Activated T-cell treated with anti-CD3 and anti-CD28 coated beads for 1 hour (primary cell): Measurements from ENCODE around the gene DENND1C.

ENCODE experiments used
- DNase-seq: peaks from one replicate; pipeline ENCODE4 v3.0.0-alpha.2; 2020; ENCODE audit warnings: low read depth

Gene DENND1C

DNA sequence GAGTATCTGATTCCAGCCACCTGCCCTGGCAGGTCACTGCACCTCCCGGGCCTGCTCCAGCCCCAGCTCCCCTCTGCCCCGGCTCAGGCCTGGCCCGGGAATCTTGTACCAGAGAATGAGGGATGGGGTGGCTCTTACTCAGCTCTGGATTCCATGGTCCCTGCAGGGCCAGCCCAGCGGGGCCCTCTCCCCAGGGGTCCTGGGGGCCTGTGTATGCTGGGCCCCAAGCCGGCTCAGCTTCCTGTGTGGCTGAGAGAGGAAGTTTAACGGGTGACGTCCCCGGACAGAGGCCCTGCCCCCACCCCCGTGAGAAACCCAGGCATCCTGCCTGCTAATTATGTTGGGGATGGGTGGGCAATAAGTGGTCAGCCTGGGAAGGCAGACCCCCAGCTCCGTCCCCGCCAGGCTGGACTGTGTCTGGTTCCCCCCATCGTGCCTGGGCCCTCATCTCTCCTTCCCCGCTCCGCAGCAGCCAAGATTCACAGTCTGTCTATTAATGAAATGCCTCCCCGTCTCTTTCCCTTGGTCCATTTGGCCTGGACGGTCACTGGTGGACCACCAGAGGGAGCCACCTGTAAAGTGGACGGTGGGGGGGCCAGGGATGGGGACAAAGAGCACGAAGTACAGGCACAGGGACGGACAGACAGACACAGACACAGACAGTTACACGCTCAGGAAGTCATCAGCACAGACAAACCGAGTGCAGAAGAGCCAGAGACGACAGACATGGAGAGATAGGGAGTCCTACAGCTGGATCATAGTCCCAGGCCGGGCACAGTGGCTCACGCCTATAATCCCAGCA lies at the start of gene DENND1C:
TSS of gene DENND1C (minus strand) at position 247 of the 802 bp plus-strand sequence. CDS start at position 155, 92 bp downstream.
- DNase-seq: peak; percentile 63

- peak; percentile 74 for DNase-seq
Observed at GRCh38 chr19:6530386-6531162, 49.0 kb upstream of the DENND1C start, which contains the start of gene TNFSF9. Gene TNFSF9, plus strand, starts transcription at chr19:6531026. Its CDS starts 11 bp downstream, at chr19:6531037.

- no peak for DNase-seq
Observed at GRCh38 chr19:6529937-6530385, 48.4 kb upstream of the DENND1C start.

DNA sequence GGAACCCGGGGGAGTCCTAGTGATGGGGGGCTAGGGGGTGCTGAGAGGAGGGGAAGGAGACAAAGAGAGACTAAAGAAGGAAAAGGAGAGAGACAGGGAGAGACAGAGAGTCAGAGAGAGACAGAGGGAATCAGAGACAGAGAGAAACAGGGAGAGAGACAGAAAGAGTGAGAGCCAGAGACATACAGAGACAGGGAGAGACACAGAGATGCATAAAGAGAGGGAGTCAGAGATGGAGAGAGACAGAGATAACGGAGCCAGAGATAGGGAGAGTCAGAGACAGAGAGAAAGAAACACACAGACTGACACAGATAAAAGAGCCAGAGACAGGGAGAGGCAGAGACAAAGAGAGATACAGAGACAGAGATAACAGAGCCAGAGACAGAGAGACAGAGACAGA lies 47.8 kb upstream of the DENND1C start:
- no peak for DNase-seq

- DNase-seq: no peak
Observed at GRCh38 chr19:6528544-6529121, 47.0 kb upstream of the DENND1C start.

DNA sequence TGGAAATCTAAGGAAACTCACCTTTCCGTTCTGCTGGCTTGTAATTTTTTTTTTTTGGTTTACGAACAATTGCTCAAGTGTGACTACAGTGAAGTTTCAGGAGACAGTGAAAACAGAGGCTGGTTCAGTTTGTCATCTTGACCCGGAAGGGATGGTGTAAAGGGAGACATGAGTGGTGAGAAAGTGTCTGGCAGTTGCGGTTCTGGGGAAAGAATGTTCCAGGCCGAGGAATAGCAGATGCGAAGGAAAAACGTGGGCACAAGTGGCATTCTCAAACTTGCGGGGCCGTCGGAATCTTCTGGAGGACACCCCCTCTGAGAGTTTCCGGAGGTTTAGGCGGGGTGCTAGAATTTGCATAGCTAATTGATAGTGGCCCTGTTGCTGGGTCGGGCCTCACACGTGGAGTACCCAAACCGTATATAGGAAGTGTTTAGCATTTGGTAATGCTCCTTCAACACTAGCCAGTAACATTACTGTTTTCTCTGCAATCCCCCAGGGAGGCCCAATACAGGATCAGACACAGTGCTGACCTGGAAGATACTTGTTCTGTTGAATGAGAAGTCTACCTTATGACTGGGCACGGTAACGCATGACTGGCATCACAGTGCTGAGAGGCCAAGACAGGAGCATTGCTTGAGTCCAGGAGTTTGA lies 46.4 kb upstream of the DENND1C start:
- DNase-seq: no peak

DNA sequence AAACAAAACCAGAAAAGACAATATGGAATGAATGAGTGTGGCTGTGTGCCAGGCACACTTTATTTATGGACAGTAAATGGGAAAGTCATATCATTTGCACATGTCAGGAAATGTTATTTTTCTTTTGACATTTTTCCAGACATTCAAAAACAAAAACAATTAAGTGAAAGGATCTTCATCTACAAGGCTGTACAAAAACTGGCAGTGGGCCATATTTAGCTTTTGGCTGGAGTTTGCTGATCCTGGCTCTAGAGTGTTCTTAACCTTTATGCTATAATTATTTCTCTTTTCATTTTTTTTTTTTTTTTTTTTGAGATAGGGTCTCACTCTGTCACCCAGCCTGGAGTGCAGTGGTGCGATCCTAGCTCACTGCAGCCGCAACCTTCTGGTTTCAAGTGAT lies 42.7 kb upstream of the DENND1C start:
- DNase-seq: no peak

DNA sequence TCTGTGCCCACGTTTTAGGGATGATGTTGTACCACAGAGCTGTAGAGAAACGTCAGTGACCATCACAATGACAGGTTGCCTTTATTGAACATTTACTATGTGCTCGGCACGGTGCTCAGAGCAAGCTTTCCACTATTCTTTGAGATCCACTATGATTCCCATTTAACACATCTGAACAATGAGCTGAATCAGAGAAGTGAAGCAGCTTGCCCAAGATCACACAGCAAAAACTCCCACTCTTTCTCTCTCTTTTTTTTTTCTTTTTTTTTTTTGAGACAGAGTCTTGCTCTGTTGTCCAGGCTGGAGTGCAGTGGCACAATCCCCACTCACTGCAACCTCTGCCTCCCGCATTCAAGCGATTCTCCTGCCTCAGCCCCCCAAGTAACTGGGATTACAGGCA lies 41.1 kb upstream of the DENND1C start:
- DNase-seq: no peak

DNA sequence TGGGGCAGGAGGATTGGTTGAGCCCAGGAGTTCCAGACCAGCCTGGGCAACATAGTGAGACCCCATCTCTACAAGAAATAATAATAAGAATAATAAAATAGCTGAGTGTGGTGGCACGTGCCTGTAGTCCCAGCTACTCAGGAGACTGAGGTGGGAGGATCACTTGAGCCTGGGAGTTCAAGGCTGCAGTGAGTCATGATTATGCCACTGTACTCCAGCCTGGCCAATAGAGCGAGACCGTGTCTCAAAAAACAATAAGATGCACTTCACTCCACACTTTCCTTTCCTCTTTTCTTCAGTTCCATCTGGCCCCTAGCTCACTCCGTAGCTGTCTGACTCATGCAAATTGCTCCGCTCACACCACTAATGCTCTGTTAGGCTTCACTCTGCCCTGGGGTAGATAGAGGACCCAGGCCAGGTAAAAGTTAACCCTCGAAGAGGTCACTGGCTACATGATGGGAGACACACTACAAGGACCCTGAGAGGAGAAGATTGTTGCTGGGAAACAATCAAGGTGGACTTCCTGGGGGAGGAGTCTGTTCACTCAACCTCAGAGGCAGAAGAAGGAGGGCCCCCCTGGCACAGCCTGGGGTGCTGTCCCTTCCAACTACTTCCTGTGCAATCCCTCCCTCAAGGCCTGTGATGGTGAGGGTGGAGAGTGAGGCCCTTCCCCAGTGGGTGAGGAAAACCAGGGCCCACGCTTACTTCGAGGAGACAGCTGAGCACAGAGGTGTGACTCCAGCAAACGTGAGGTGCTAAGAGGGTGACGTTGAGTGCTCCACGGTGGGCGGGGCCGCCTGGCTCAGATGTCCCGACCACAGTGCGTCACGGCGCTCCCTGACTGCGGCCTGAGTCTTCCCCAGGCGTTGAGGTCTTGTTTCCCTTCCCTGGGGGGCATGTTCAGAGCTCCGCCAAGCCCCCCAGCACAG lies 40.4 kb upstream of the DENND1C start:
- DNase-seq: peak; percentile 33

GRCh38 chr19:6519289-6519688 lies 37.7 kb upstream of the DENND1C start:
- DNase-seq: no peak

DNA sequence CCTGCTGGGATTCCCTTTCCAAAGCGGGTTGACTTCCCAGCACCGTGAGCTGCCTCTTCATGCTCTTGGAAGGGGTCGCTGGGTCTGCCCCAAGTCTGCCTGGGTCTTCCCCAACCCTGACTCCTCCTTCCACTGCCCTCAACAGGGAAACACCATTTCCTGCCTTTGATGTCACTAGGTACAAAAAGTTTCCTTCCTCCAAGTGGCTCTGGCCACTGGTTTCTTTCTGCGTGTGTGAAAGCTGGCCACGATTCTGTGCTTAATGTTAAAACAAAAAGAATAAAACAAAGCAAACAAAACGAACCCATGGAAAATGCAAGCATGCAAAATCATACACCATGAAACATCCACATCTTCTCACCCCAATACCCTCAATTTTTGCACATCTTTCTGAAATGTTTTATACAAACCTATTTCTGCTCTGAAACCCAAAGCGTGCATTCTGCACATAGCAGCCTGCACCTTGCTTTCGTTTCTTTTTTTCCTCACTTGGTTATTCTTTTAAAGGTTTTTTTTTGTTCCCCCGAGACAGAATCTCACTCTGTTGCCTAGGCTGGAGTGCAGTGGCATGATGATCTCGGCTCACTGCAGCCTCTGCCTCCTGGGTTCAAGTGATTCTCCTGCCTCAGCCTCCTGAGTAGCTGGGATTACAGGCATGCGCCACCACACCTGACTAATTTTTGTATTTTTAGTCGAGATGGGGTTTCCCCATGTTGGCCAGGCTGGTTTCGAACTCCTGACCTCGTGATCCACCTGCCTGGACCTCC lies 36.7 kb upstream of the DENND1C start:
- DNase-seq: no peak

- DNase-seq: peak; percentile 96
Observed at GRCh38 chr19:6516659-6517291, 35.2 kb upstream of the DENND1C start.

DNA sequence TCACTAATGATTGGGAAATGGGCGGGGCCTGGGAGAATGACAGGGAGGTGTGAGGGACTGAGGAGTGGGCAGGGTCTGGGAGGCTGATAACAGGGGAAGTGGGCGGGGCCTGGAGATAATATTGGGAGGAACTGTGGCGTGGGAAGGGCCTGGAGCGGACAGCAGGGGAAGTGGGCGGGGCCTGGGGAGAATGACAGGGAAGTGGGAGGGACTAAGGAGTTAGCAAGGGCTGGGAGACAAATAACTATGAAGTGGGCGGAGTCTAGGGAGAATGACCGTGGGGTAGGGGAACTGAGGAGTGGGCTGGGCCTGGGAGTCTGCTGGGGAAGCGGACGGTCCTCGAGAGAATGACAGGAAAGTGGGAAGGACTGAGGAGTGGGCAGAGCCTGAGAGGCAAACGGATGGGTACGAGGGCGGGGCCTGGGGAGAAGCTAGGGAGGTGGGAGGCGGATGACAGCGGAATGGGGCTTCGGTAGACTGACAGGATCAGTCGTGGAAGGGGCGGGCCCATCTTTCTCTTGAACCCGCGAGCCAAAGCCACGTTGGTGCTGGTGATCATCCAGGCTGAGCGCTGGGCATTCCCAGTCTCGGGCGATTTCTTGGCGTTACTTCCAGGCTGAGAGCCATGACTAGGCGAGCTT lies 34.6 kb upstream of the DENND1C start:
- peak; percentile 48 for DNase-seq

DNA sequence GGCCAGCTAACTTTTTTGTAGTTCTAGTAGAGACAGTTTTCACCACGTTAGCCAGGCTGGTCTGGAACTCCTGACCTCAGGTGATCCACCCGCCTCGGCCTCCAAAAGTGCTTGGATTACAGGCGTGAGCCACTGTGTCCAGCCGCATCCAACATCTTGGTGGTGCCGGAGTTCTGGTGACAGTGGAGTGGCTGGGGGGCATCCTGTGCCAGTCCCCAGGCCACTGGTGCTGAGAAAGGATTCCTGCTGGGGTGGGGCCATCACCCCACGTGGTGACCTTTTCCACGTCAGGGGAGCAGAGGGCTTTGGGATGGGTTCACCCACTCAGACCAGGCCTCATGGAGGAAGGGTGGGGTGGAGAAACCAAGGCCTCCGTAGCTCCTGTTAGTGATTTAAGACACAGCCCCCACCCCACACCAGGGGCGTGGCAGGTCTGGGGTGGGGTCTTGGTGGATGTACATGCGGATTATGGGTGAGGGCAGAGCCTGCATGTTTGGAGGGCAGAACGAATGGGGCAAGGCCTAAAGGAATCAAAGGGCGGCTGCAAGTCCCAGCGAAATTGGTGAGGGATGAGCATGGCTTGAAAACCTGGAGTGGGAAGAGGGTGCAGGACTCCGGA lies 33.4 kb upstream of the DENND1C start:
- DNase-seq: no peak

DNA sequence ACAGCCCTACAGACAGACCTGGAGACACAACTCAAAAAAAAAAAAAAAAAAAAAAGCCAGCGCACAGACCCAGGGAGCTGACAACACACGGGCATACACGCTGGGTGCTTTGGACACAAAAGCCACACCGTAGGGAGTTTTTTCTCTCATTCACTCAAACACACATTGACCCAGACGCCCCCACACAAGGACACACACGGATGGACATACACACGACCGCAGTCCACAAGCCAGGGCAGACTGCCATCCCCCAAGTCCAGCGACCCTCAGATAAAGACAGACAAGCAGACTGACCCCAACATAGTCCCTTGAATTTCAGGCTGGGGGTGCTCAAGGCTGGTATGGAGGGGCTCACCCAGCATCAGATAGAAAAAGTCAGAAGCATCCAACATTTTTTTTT lies 32.5 kb upstream of the DENND1C start:
- no peak for DNase-seq

DNA sequence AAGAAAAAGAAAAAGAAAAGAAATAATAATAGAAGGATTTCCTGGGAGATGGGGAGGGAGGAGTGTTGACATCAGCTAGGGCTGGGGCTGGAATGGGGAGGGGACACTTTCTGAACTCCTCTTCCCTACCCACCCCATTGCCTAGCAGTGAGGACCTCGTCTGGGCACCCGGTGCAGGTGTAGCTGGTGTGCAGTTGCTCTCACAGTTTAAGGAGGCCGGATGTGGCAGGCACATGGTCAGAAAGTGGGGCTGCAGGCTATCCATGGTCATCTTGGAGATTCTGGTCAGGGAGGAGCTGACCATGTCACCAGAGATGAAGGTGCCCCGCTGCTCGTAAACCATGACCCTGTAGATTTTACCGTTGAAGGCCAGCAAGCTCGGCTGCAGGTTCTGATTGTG lies 29.0 kb upstream of the DENND1C start:
- DNase-seq: no peak

DNA sequence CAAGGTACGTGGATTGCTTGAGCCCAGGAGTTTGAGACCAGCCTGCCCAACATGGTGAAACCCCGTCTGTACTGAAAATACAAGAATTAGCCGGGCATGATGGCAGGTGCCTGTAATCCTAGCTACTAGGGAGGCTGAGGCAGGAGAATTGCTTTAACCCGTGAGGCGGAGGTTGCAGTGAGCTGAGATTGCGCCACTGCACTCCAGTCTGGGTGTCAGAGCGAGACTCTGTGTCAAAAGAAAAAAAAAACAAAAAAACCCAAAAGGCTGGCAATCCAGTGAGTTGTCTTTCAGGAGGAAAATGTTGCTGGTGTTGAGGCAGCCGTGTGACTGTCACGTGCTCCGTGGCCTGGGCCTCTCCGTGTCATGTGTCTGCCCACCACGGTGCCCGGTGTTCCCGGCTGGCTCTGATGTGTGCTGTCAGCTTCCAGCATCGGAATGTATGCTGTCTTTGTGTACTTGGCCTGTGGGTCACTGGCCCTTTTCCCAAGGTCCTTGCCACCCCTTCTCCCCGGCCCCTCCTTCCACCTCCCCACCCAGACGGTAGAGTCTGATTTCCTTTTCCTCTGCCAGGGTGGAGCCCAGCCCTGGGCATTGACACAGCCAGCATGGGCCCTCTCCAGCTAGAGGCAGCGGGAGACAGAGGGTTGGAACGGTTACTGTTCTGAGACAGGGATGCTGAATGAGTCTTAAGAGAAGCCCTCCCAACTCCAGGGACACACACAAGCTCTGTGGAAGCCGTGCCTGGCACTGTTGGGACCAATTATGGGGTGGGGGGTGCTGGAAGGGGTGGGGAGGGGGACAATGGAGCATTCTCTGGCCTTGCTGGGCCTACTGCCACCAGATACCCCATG lies 27.8 kb upstream of the DENND1C start:
- no peak for DNase-seq
